ENCODE measurements around the gene ELP4. TPM values are rescaled to one million over a fixed set of nuclear protein-coding genes. Genes with fewer than 3 reads are reported as not detected.

The ELP4 gene
- total RNA-seq, 1 donor from 2014 or later = 147 TPM

DNA sequence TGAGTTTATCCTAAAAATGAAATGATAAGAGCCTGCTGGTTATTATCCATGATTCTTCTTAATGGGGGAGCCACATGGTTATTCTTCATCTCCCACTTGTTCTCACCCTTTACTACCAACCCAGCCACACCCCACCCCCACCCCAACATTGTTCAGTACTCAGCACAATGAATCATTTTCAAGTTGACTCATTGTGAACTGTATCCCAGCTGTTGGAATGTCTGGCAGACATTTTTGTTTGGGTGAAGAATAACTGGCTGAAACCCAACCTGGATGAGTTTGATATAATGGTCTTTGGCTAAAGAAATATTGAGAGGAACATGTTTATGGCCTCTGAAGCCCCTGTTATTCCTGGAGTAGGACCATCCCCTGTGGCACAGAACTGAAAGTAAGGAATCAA lies 136.2 kb downstream of the ELP4 start:
- H3K27me3 Mint-ChIP-seq (ENCODE audit: insufficient read depth, low read depth) = no peaks in the 10 kb centered on the region
- Histone ChIP-seq H3K4me2 (no peak overlapping the region), H3K4me3 (no peak overlapping the region), H3K4me1 (peaks cover 29% of the 10 kb centered on the region), H3K79me2 (ENCODE audit: low read depth) (no peaks in the 10 kb centered on the region), H3K9me3 (ENCODE audit: low read depth) (no peaks in the 10 kb centered on the region), H3F3A (ENCODE audit: low read depth) (peaks cover 42% of the 10 kb centered on the region), H3K27ac (no peak overlapping the region), H3K36me3 (no peaks in the 10 kb centered on the region), H3K9ac (no peak overlapping the region), H3K27me3 (no peaks in the 10 kb centered on the region), H4K20me1 (ENCODE audit: low read depth) (peaks cover 2% of the 10 kb centered on the region), H2AFZ (replicated peaks) (no peak overlapping the region)
- no peak overlapping the region for H3K4me3 Mint-ChIP-seq
- H3K27ac Mint-ChIP-seq = no peak overlapping the region
- peaks cover 2% of the 10 kb centered on the region for H3K36me3 Mint-ChIP-seq
- no peak for DNase-seq (ENCODE audit: low spot score)
- H3K4me1 Mint-ChIP-seq = peaks cover 31% of the 10 kb centered on the region
- no peaks in the 10 kb centered on the region for H3K9me3 Mint-ChIP-seq
- TF ChIP-seq EZH2phosphoT487 (IDR thresholded peaks at IDR 0.05) (no peak), EZH2 (IDR thresholded peaks at IDR 0.05) (no peak)
- TF ChIP-seq, protein P1, sequence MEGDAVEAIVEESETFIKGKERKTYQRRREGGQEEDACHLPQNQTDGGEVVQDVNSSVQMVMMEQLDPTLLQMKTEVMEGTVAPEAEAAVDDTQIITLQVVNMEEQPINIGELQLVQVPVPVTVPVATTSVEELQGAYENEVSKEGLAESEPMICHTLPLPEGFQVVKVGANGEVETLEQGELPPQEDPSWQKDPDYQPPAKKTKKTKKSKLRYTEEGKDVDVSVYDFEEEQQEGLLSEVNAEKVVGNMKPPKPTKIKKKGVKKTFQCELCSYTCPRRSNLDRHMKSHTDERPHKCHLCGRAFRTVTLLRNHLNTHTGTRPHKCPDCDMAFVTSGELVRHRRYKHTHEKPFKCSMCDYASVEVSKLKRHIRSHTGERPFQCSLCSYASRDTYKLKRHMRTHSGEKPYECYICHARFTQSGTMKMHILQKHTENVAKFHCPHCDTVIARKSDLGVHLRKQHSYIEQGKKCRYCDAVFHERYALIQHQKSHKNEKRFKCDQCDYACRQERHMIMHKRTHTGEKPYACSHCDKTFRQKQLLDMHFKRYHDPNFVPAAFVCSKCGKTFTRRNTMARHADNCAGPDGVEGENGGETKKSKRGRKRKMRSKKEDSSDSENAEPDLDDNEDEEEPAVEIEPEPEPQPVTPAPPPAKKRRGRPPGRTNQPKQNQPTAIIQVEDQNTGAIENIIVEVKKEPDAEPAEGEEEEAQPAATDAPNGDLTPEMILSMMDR (IDR thresholded peaks at IDR 0.05) = no peak

DNA sequence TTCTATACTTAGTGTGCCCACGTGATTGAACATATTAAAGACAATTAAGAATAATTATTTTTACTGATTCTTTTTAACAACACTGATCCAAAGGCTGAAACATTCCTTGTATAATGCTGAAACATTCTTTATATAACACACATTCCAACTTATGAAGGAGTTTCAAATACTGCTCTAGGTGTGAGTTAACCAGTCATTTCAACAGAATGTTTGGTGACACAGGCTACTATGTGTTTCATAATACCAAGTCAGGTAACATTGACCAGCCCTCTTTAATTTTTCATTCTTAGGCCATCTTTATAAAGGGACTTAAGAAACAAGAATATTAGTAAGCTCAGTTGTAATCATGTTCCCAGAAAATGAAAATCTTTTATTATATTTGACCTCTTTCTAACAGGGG lies 136.6 kb downstream of the ELP4 start:
- Histone ChIP-seq H3K9ac (no peak overlapping the region), H3K79me2 (ENCODE audit: low read depth) (no peaks in the 10 kb centered on the region), H3K36me3 (no peaks in the 10 kb centered on the region), H3F3A (ENCODE audit: low read depth) (peaks cover 44% of the 10 kb centered on the region), H3K27me3 (no peaks in the 10 kb centered on the region), H4K20me1 (ENCODE audit: low read depth) (peaks cover 6% of the 10 kb centered on the region), H3K27ac (no peak overlapping the region), H2AFZ (replicated peaks) (no peak overlapping the region), H3K4me1 (peaks cover 30% of the 10 kb centered on the region), H3K4me2 (no peak overlapping the region), H3K4me3 (no peak overlapping the region), H3K9me3 (ENCODE audit: low read depth) (no peaks in the 10 kb centered on the region)
- H3K4me3 Mint-ChIP-seq = no peak overlapping the region
- no peak for DNase-seq (ENCODE audit: low spot score)
- H3K9me3 Mint-ChIP-seq = no peaks in the 10 kb centered on the region
- H3K27ac Mint-ChIP-seq = no peak overlapping the region
- TF ChIP-seq EZH2phosphoT487 (IDR thresholded peaks at IDR 0.05) (no peak), EZH2 (IDR thresholded peaks at IDR 0.05) (no peak)
- TF ChIP-seq, protein P1 (IDR thresholded peaks at IDR 0.05) = no peak
- peaks cover 31% of the 10 kb centered on the region for H3K4me1 Mint-ChIP-seq
- H3K36me3 Mint-ChIP-seq = peaks cover 2% of the 10 kb centered on the region
- H3K27me3 Mint-ChIP-seq (ENCODE audit: insufficient read depth, low read depth) = no peaks in the 10 kb centered on the region

DNA sequence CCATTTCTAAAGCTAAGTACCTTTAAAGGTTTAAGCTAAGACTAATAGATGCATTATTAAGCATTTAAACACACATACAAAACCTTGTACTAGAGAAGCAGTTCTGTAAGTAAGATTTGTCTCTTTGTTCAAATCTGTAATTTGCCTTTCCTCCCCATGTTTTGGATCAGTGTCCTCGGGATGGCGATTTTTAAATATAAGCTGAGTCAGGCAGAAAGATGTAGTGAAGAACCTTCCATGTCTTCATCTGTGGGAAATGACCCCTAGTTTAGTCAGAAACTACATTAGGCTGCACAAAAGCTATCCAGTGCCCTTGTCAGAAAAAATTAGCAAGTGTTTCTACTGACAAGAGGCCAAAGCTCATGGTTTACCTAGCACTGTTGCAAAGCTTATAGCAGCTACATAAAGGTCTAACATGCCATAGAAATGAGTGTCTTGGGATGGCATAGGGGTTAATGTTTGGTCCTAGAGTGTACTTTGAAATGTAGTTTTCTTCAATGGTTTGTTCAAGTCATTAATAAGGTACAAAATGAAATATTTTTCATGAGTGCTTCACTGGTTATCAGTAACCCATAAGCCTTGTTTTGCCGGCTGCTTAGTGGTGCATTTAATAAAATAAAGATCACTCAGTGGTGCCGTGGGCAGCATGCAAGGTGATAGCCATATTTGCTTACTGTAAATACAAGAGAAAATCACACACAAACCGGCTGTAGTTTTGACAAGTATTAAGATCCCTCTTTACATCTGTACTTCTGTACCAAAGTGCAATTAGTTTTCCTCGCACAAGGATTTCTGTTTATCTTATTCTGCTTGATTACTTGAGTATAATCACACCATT lies 139.8 kb downstream of the ELP4 start:
- Histone ChIP-seq H3F3A (ENCODE audit: low read depth) (peaks cover 47% of the 10 kb centered on the region), H3K36me3 (no peaks in the 10 kb centered on the region), H3K27me3 (no peaks in the 10 kb centered on the region), H4K20me1 (ENCODE audit: low read depth) (peaks cover 11% of the 10 kb centered on the region), H3K4me3 (no peak overlapping the region), H2AFZ (replicated peaks) (no peak overlapping the region), H3K9me3 (ENCODE audit: low read depth) (no peaks in the 10 kb centered on the region), H3K4me1 (peaks cover 46% of the 10 kb centered on the region), H3K9ac (no peak overlapping the region), H3K4me2 (peak overlapping the region; percentile 23), H3K79me2 (ENCODE audit: low read depth) (no peaks in the 10 kb centered on the region), H3K27ac (peak overlapping the region; percentile 72)
- H3K9me3 Mint-ChIP-seq = no peaks in the 10 kb centered on the region
- no peaks in the 10 kb centered on the region for H3K27me3 Mint-ChIP-seq (ENCODE audit: insufficient read depth, low read depth)
- no peak overlapping the region for H3K4me3 Mint-ChIP-seq
- peaks cover 2% of the 10 kb centered on the region for H3K36me3 Mint-ChIP-seq
- TF ChIP-seq EZH2phosphoT487 (IDR thresholded peaks at IDR 0.05) = no peak
- TF ChIP-seq, protein P1 (IDR thresholded peaks at IDR 0.05) = no peak
- TF ChIP-seq EZH2 (IDR thresholded peaks at IDR 0.05) = no peak
- H3K27ac Mint-ChIP-seq = no peak overlapping the region
- peak; percentile 29 for DNase-seq (ENCODE audit: low spot score)
- H3K4me1 Mint-ChIP-seq = peaks cover 32% of the 10 kb centered on the region

Measured in neural progenitor cell (in vitro differentiated cells).